ENCODE results near the gene HIGD2A. TPM values are rescaled to one million over a fixed set of nuclear protein-coding genes. Genes with fewer than 3 reads are reported as not detected.

Gene HIGD2A
- total RNA-seq, 1 donor from 2014 or later, result 93.5 TPM

GRCh38 chr5:176379881-176380280 lies 8.7 kb upstream of the HIGD2A start:
- no peaks in the 10 kb centered on the region for H3K9me3 Mint-ChIP-seq
- no peak overlapping the region for H3K4me3 Mint-ChIP-seq
- no peak for DNase-seq (ENCODE audit: low spot score)
- H3K36me3 Mint-ChIP-seq (ENCODE audit: low read depth), result peaks cover 22% of the 10 kb centered on the region
- no peaks in the 10 kb centered on the region for H3K27me3 Mint-ChIP-seq (ENCODE audit: insufficient read depth)
- no peak overlapping the region for H3K27ac Mint-ChIP-seq
- H3K4me1 Mint-ChIP-seq (ENCODE audit: low read depth), result no peaks in the 10 kb centered on the region
- intact Hi-C loops (cut with micrococcal nuclease), result loop anchor here (10.0 kb wide), 1 partner anchor 1175 kb away; the partner anchor contains the start of gene FAM193B

GRCh38 chr5:176381423-176381822 lies 7.1 kb upstream of the HIGD2A start:
- Mint-ChIP-seq H3K36me3 (ENCODE audit: low read depth) (peaks cover 35% of the 10 kb centered on the region), H3K4me3 (no peak overlapping the region), H3K27me3 (ENCODE audit: insufficient read depth) (no peaks in the 10 kb centered on the region), H3K9me3 (no peaks in the 10 kb centered on the region), H3K27ac (no peak overlapping the region), H3K4me1 (ENCODE audit: low read depth) (peaks cover 9% of the 10 kb centered on the region)
- intact Hi-C loops (cut with micrococcal nuclease), result loop anchor here (10.0 kb wide), 1 partner anchor 1173 kb away; the partner anchor contains the start of gene FAM193B
- no peak for DNase-seq (ENCODE audit: low spot score)

GRCh38 chr5:176381979-176382378 lies 6.6 kb upstream of the HIGD2A start:
- Mint-ChIP-seq H3K9me3 (no peaks in the 10 kb centered on the region), H3K36me3 (ENCODE audit: low read depth) (peaks cover 41% of the 10 kb centered on the region), H3K4me1 (ENCODE audit: low read depth) (peaks cover 15% of the 10 kb centered on the region), H3K4me3 (no peak overlapping the region), H3K27me3 (ENCODE audit: insufficient read depth) (no peaks in the 10 kb centered on the region), H3K27ac (no peak overlapping the region)
- intact Hi-C loops (cut with micrococcal nuclease), result loop anchor here (10.0 kb wide), 1 partner anchor 1173 kb away; the partner anchor contains the start of gene FAM193B
- DNase-seq (ENCODE audit: low spot score), result no peak

- intact Hi-C loops (cut with micrococcal nuclease), result loop anchor here (10.0 kb wide), 1 partner anchor 1172 kb away; the partner anchor contains the start of gene FAM193B
- H3K9me3 Mint-ChIP-seq, result no peaks in the 10 kb centered on the region
- DNase-seq (ENCODE audit: low spot score), result no peak
- H3K4me3 Mint-ChIP-seq, result no peak overlapping the region
- H3K27me3 Mint-ChIP-seq (ENCODE audit: insufficient read depth), result no peaks in the 10 kb centered on the region
- H3K36me3 Mint-ChIP-seq (ENCODE audit: low read depth), result peaks cover 48% of the 10 kb centered on the region
- H3K27ac Mint-ChIP-seq, result no peak overlapping the region
- H3K4me1 Mint-ChIP-seq (ENCODE audit: low read depth), result peaks cover 22% of the 10 kb centered on the region
Observed at GRCh38 chr5:176382721-176383120, 5.8 kb upstream of the HIGD2A start.

- DNase-seq (ENCODE audit: low spot score), result no peak
- H3K4me3 Mint-ChIP-seq, result no peak overlapping the region
- no peak overlapping the region for H3K27ac Mint-ChIP-seq
- H3K36me3 Mint-ChIP-seq (ENCODE audit: low read depth), result peaks cover 52% of the 10 kb centered on the region
- intact Hi-C loops (cut with micrococcal nuclease), result loop anchor here (10.0 kb wide), 1 partner anchor 1171 kb away; the partner anchor contains the start of gene FAM193B
- no peaks in the 10 kb centered on the region for H3K9me3 Mint-ChIP-seq
- H3K4me1 Mint-ChIP-seq (ENCODE audit: low read depth), result peaks cover 25% of the 10 kb centered on the region
- H3K27me3 Mint-ChIP-seq (ENCODE audit: insufficient read depth), result no peaks in the 10 kb centered on the region
Observed at GRCh38 chr5:176383248-176383905, 5.2 kb upstream of the HIGD2A start.

GRCh38 chr5:176383961-176384360 lies 4.6 kb upstream of the HIGD2A start:
- Mint-ChIP-seq H3K27ac (no peak overlapping the region), H3K9me3 (no peaks in the 10 kb centered on the region), H3K4me3 (no peak overlapping the region), H3K36me3 (ENCODE audit: low read depth) (peaks cover 52% of the 10 kb centered on the region), H3K4me1 (ENCODE audit: low read depth) (peaks cover 25% of the 10 kb centered on the region), H3K27me3 (ENCODE audit: insufficient read depth) (no peaks in the 10 kb centered on the region)
- no peak for DNase-seq (ENCODE audit: low spot score)
- intact Hi-C loops (cut with micrococcal nuclease), result loop anchor here (10.0 kb wide), 1 partner anchor 1171 kb away; the partner anchor contains the start of gene FAM193B

- peaks cover 27% of the 10 kb centered on the region for H3K4me1 Mint-ChIP-seq (ENCODE audit: low read depth)
- H3K27me3 Mint-ChIP-seq (ENCODE audit: insufficient read depth), result no peaks in the 10 kb centered on the region
- DNase-seq (ENCODE audit: low spot score), result no peak
- peaks cover 52% of the 10 kb centered on the region for H3K36me3 Mint-ChIP-seq (ENCODE audit: low read depth)
- H3K9me3 Mint-ChIP-seq, result no peaks in the 10 kb centered on the region
- intact Hi-C loops (cut with micrococcal nuclease), result loop anchor here (10.0 kb wide), 1 partner anchor 1170 kb away; the partner anchor contains the start of gene FAM193B
- H3K27ac Mint-ChIP-seq, result no peak overlapping the region
- H3K4me3 Mint-ChIP-seq, result no peak overlapping the region
Observed at GRCh38 chr5:176384366-176384930, 4.1 kb upstream of the HIGD2A start.

- H3K4me1 Mint-ChIP-seq (ENCODE audit: low read depth), result peaks cover 30% of the 10 kb centered on the region
- no peak overlapping the region for H3K27ac Mint-ChIP-seq
- peaks cover 52% of the 10 kb centered on the region for H3K36me3 Mint-ChIP-seq (ENCODE audit: low read depth)
- peak overlapping the region; percentile 50 for H3K4me3 Mint-ChIP-seq
- H3K27me3 Mint-ChIP-seq (ENCODE audit: insufficient read depth), result no peaks in the 10 kb centered on the region
- no peaks in the 10 kb centered on the region for H3K9me3 Mint-ChIP-seq
- intact Hi-C loops (cut with micrococcal nuclease), result loop anchor here (5.0 to 10.0 kb wide), 2 partner anchors 148 to 1170 kb away; partner anchors contain the start of genes FAM193B and SIMC1
- no peak for DNase-seq (ENCODE audit: low spot score)
Observed at GRCh38 chr5:176384991-176385390, 3.6 kb upstream of the HIGD2A start.

GRCh38 chr5:176386491-176386890 lies 2.1 kb upstream of the HIGD2A start:
- Mint-ChIP-seq H3K4me1 (ENCODE audit: low read depth) (peaks cover 36% of the 10 kb centered on the region), H3K4me3 (peak overlapping the region; percentile 100), H3K27me3 (ENCODE audit: insufficient read depth) (no peaks in the 10 kb centered on the region), H3K9me3 (no peaks in the 10 kb centered on the region), H3K36me3 (ENCODE audit: low read depth) (peaks cover 52% of the 10 kb centered on the region), H3K27ac (peak overlapping the region; percentile 21)
- intact Hi-C loops (cut with micrococcal nuclease), result loop anchor here (5.0 to 10.0 kb wide), 2 partner anchors 149 to 1168 kb away; partner anchors contain the start of genes FAM193B and SIMC1
- DNase-seq (ENCODE audit: low spot score), result no peak

- peaks cover 44% of the 10 kb centered on the region for H3K4me1 Mint-ChIP-seq (ENCODE audit: low read depth)
- H3K27ac Mint-ChIP-seq, result peak overlapping the region; percentile 98
- H3K36me3 Mint-ChIP-seq (ENCODE audit: low read depth), result peaks cover 48% of the 10 kb centered on the region
- H3K4me3 Mint-ChIP-seq, result peak overlapping the region; percentile 100
- no peak for DNase-seq (ENCODE audit: low spot score)
- no peaks in the 10 kb centered on the region for H3K27me3 Mint-ChIP-seq (ENCODE audit: insufficient read depth)
- H3K9me3 Mint-ChIP-seq, result no peaks in the 10 kb centered on the region
- intact Hi-C loops (cut with micrococcal nuclease), result loop anchor here (5.0 to 10.0 kb wide), 2 partner anchors 150 to 1167 kb away; partner anchors contain the start of genes FAM193B and SIMC1
Observed at GRCh38 chr5:176387384-176387925, 1.1 kb upstream of the HIGD2A start.

GRCh38 chr5:176388003-176388443 lies 528 bp upstream of the HIGD2A start:
- Mint-ChIP-seq H3K4me3 (peak overlapping the region; percentile 100), H3K4me1 (ENCODE audit: low read depth) (peaks cover 44% of the 10 kb centered on the region), H3K27me3 (ENCODE audit: insufficient read depth) (no peaks in the 10 kb centered on the region), H3K36me3 (ENCODE audit: low read depth) (peaks cover 46% of the 10 kb centered on the region), H3K9me3 (no peaks in the 10 kb centered on the region), H3K27ac (peak overlapping the region; percentile 98)
- no peak for DNase-seq (ENCODE audit: low spot score)
- intact Hi-C loops (cut with micrococcal nuclease), result loop anchor here (1.0 to 10.0 kb wide), 7 partner anchors 23 to 1167 kb away; partner anchors contain the start of genes ARL10, FAM193B, KIAA1191 and LMAN2

GRCh38 chr5:176389135-176390123 lies 878 bp downstream of the HIGD2A start:
- Mint-ChIP-seq H3K36me3 (ENCODE audit: low read depth) (peaks cover 39% of the 10 kb centered on the region), H3K27ac (peak overlapping the region; percentile 98), H3K27me3 (ENCODE audit: insufficient read depth) (no peaks in the 10 kb centered on the region), H3K9me3 (no peaks in the 10 kb centered on the region), H3K4me3 (peak overlapping the region; percentile 100), H3K4me1 (ENCODE audit: low read depth) (peaks cover 44% of the 10 kb centered on the region)
- intact Hi-C loops (cut with micrococcal nuclease), result loop anchor here (1.0 to 10.0 kb wide), 9 partner anchors 27 to 1165 kb away; partner anchors contain the start of genes CLTB, FAF2, FAM193B and PRELID1
- no peak for DNase-seq (ENCODE audit: low spot score)

Data from activated T-helper 1 cell treated with anti-CD3 and anti-CD28 coated beads, Interleukin-12 subunit alpha, Interleukin-12 subunit beta, Interleukin-2, Interleukin-4 antibody, amounts not matched to agents 30 ng/mL and 10 ng/mL and 1 ng/mL, durations not matched to agents 14 hours and 24 hours and 36 hours (primary cell).